ENCODE measurements around the gene FBXO8. TPM values are rescaled to one million over a fixed set of nuclear protein-coding genes. Genes with fewer than 3 reads are reported as not detected.

Gene FBXO8
- total RNA-seq, 2 experiments from 2014 or later, result 17.9 to 19.4 TPM

- Mint-ChIP-seq H3K4me3 (no peak overlapping the region), H3K27ac (no peak overlapping the region), H3K4me1 (ENCODE audit: low read depth) (no peaks in the 10 kb centered on the region), H3K27me3 (peaks cover 69% of the 10 kb centered on the region), H3K36me3 (ENCODE audit: low read depth) (no peaks in the 10 kb centered on the region), H3K9me3 (no peaks in the 10 kb centered on the region)
- Histone ChIP-seq H3K27me3 (ENCODE audit: control insufficient read depth in 1 of 2, insufficient read depth in 2 of 2, low read length in 2 of 2) (peaks cover 4 to 14% of the 10 kb centered on the region in 2 experiments), H3K9me3 (ENCODE audit: control insufficient read depth in 1 of 2, insufficient read depth in 1 of 2, low read length in 2 of 2) (no peaks in the 10 kb centered on the region), H3K27ac (ENCODE audit: low read depth in 1 of 2, low read length in 2 of 2) (no peak overlapping the region), H3K4me1 (ENCODE audit: insufficient read depth, low read length) (no peaks in the 10 kb centered on the region), H3K36me3 (ENCODE audit: insufficient read depth, low read length) (no peaks in the 10 kb centered on the region), H3K4me3 (ENCODE audit: low read length) (no peak overlapping the region)
- ATAC-seq (ENCODE audit: poor library complexity) (no peak), DNase-seq (no peak)
- no peak for TF ChIP-seq CTCF (IDR thresholded peaks at IDR 0.05)
- ChIA-PET CTCF (no interaction called here), POLR2A (no interaction called here)
- intact Hi-C loops (cut with DNase I, micrococcal nuclease), result no loop called here
Measured at GRCh38 chr4:174193438-174194374, 89.8 kb downstream of the FBXO8 start.

DNA sequence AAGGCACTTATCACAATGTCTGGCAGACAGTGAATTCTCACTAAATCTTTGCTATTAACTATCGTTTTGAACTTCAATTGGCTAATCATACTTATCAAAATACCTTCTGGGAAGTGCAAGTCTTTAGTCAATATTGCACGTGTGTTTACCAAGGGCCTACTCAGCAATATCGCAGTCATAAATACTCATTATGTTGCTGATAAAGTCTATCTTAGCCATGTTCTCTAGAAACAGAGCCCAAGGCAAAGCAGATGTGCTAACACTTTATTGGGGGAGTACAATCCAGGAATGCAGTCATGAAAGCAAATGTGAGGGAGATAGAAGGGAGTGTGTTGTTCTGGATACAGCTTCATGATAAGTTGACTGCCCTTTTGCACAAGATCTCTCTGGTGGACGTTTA, 90.5 kb downstream of the FBXO8 start:
- ChIA-PET POLR2A (no interaction called here), CTCF (no interaction called here)
- no peaks in the 10 kb centered on the region for H3K4me1 Mint-ChIP-seq (ENCODE audit: low read depth)
- Histone ChIP-seq H3K4me1 (ENCODE audit: insufficient read depth, low read length) (no peaks in the 10 kb centered on the region), H3K9me3 (ENCODE audit: control insufficient read depth in 1 of 2, insufficient read depth in 1 of 2, low read length in 2 of 2) (no peaks in the 10 kb centered on the region), H3K36me3 (ENCODE audit: insufficient read depth, low read length) (no peaks in the 10 kb centered on the region), H3K4me3 (ENCODE audit: low read length) (no peak overlapping the region), H3K27ac (ENCODE audit: low read depth in 1 of 2, low read length in 2 of 2) (no peak overlapping the region), H3K27me3 (ENCODE audit: control insufficient read depth in 1 of 2, insufficient read depth in 2 of 2, low read length in 2 of 2) (peaks cover 4 to 15% of the 10 kb centered on the region in 2 experiments)
- no peak for ATAC-seq (ENCODE audit: poor library complexity)
- intact Hi-C loops (cut with DNase I, micrococcal nuclease), result no loop called here
- H3K9me3 Mint-ChIP-seq, result no peaks in the 10 kb centered on the region
- no peak overlapping the region for H3K27ac Mint-ChIP-seq
- DNase-seq, result no peak
- H3K27me3 Mint-ChIP-seq, result peaks cover 68% of the 10 kb centered on the region
- H3K36me3 Mint-ChIP-seq (ENCODE audit: low read depth), result no peaks in the 10 kb centered on the region
- H3K4me3 Mint-ChIP-seq, result no peak overlapping the region
- TF ChIP-seq CTCF (IDR thresholded peaks at IDR 0.05), result no peak

- no peak for DNase-seq
- ChIA-PET CTCF (no interaction called here), POLR2A (no interaction called here)
- Mint-ChIP-seq H3K4me1 (ENCODE audit: low read depth) (no peaks in the 10 kb centered on the region), H3K27ac (no peak overlapping the region), H3K27me3 (peaks cover 71% of the 10 kb centered on the region), H3K9me3 (no peaks in the 10 kb centered on the region), H3K36me3 (ENCODE audit: low read depth) (no peaks in the 10 kb centered on the region), H3K4me3 (no peak overlapping the region)
- intact Hi-C loops (cut with DNase I, micrococcal nuclease), result no loop called here
- Histone ChIP-seq H3K4me1 (ENCODE audit: insufficient read depth, low read length) (no peaks in the 10 kb centered on the region), H3K27ac (ENCODE audit: low read depth in 1 of 2, low read length in 2 of 2) (no peak overlapping the region), H3K27me3 (ENCODE audit: control insufficient read depth in 1 of 2, insufficient read depth in 2 of 2, low read length in 2 of 2) (peaks cover 4 to 14% of the 10 kb centered on the region in 2 experiments), H3K36me3 (ENCODE audit: insufficient read depth, low read length) (no peaks in the 10 kb centered on the region), H3K4me3 (ENCODE audit: low read length) (no peak overlapping the region), H3K9me3 (ENCODE audit: control insufficient read depth in 1 of 2, insufficient read depth in 1 of 2, low read length in 2 of 2) (no peaks in the 10 kb centered on the region)
- no peak for TF ChIP-seq CTCF (IDR thresholded peaks at IDR 0.05)
- ATAC-seq (ENCODE audit: poor library complexity), result no peak
Measured at GRCh38 chr4:174190832-174191500, 92.5 kb downstream of the FBXO8 start.

All from CD4-positive, alpha-beta T cell (primary cell).